Measurements from ENCODE around the gene TEFM. TPM values are rescaled to one million over a fixed set of nuclear protein-coding genes. Genes with fewer than 3 reads are reported as not detected.
A peak's percentile ranks its signal among the peaks of the same experiment; 100 is the strongest.

The TEFM gene
- total RNA-seq, 1 experiment from 2014 or later = 11.7 TPM

GRCh38 chr17:30920282-30920681, 14.2 kb upstream of the TEFM start:
- H4K20me1 ChIP-seq (ENCODE audit: control insufficient read depth, insufficient read depth, insufficient read length) = no peaks in the 10 kb centered on the region
- no peak overlapping the region for H4K91ac ChIP-seq (ENCODE audit: insufficient read length, low read depth, low read length)
- H4K8ac ChIP-seq (replicated peaks; ENCODE audit: insufficient read length, low read depth, low read length) = no peak overlapping the region
- no peak overlapping the region for H2AFZ ChIP-seq (ENCODE audit: low read length)
- Mint-ChIP-seq H3K4me1 (peaks cover 20 to 22% of the 10 kb centered on the region in 2 experiments), H3K27ac (no peak overlapping the region), H3K4me3 (peak overlapping the region in 1 of 2 experiments; percentile 6; a peak in 1 of 5 replicates), H3K36me3 (ENCODE audit: insufficient read depth in 1 of 3, low read depth in 3 of 3) (no peaks in the 10 kb centered on the region; a peak in 1 of 7 replicates), H3K27me3 (ENCODE audit: low read depth) (peaks cover 65% of the 10 kb centered on the region), H3K9me3 (0 out of 5 replicates have a peak, but pooled peaks cover 0 to 2% of the 10 kb centered on the region in 2 experiments)
- DNase-seq = peak; percentile 69
- H2BK5ac ChIP-seq (ENCODE audit: insufficient read length, low read length) = no peak overlapping the region
- H2BK15ac ChIP-seq (ENCODE audit: low read depth, low read length) = no peak overlapping the region
- no peak overlapping the region for H2BK20ac ChIP-seq (ENCODE audit: low read depth, low read length, poor library complexity, severe bottlenecking)
- peaks cover 10% of the 10 kb centered on the region for H3K23me2 ChIP-seq (ENCODE audit: insufficient read length, low read depth, low read length, poor library complexity, severe bottlenecking)
- H3K23ac ChIP-seq (ENCODE audit: insufficient read length, low read depth, low read length) = no peak overlapping the region
- H3K18ac ChIP-seq (ENCODE audit: insufficient read length, low read depth, low read length) = no peak overlapping the region
- no peak overlapping the region for H3K14ac ChIP-seq (ENCODE audit: insufficient read depth, low read length)
- no peak overlapping the region for H3K27ac ChIP-seq (ENCODE audit: insufficient read length, low read depth, low read length)
- no peak overlapping the region for H3K9ac ChIP-seq (ENCODE audit: extremely low read depth, insufficient read length, low read length)
- no peak overlapping the region for H2BK12ac ChIP-seq (ENCODE audit: insufficient read length, low read depth, low read length)
- H3K4me2 ChIP-seq (ENCODE audit: insufficient read depth, insufficient read length, low read length) = no peak overlapping the region
- WGBS (ENCODE audit: extremely low coverage, insufficient read length, low lambda C conversion rate) = no CpG with 5 or more reads among the region's 4 CpGs
- H3K56ac ChIP-seq (ENCODE audit: insufficient read length, low read depth, low read length) = no peak overlapping the region
- peaks cover 2% of the 10 kb centered on the region; the same call in 1 of the 2 replicates for H3K4me1 ChIP-seq (ENCODE audit: insufficient read depth, low read length)
- no peaks in the 10 kb centered on the region for H3K79me1 ChIP-seq (ENCODE audit: insufficient read depth, low read depth, low read length, poor library complexity, severe bottlenecking)
- no peaks in the 10 kb centered on the region for H3K9me3 ChIP-seq (ENCODE audit: control insufficient read depth, low read depth, low read length)
- H3T11ph ChIP-seq (ENCODE audit: low read length) = no peak overlapping the region
- no peak overlapping the region for H4K5ac ChIP-seq (ENCODE audit: insufficient read length, low read depth, low read length)
- TF ChIP-seq CTCF (conservative IDR thresholded peaks at IDR 0.05) = peak; percentile 40
- H2AK5ac ChIP-seq (ENCODE audit: insufficient read length, low read length) = no peak overlapping the region
- peaks cover 21% of the 10 kb centered on the region; the same call in 1 of the 2 replicates for H3K27me3 ChIP-seq (ENCODE audit: insufficient read depth, low read length)
- H3K79me2 ChIP-seq (ENCODE audit: insufficient read depth, low read length) = no peaks in the 10 kb centered on the region
- H3K4ac ChIP-seq (ENCODE audit: low read depth, low read length) = no peak overlapping the region
- no peak overlapping the region for H2BK120ac ChIP-seq (ENCODE audit: low read depth, low read length, poor library complexity, severe bottlenecking)

Measured in H9 (cell line).